ENCODE measurements around the gene CDH2.

The CDH2 gene

DNA sequence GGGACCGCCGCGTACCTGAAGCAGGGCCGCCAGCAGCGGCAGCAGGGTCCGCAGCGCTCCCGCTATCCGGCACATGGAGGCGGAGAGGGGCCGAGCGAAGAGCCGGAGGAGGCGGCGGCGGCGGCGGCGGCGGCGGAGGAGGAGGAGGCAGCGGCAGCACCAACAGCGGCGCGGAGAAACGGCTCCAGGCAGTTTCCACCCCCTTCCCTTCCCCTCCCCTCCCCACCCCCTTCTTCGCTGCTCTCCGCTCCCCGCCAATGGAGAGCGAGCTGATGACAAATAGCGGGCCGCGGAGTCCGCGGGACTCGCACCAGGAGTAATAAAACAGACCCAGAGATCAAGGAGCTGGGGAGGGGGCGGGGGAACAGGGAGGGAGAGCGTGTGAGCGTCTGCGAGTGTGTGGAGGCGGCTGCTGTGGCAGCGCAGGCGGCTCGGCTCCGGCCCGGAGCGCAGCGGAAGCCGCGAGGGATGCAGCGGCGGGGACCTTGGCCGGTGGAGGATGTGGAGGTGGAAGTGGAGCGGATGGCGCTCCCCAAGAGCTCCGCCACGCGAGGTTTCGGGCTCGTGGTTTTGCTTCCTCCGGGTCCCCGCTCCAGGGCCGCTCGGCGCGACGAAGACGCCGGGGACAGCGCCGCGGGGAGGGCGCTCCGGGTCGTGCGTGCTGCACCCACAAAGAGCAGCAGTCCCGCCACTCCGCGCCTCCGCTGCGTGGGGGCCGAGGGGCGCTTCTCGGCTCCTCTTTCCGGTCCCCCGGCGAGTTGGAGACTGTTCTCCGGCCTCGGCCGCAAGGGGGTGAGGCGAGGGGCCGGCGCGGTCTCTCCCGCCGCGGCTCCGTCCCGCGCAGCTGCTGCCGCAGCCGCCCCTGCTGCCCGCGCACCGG is at the start of gene CDH2:
Gene CDH2 (minus strand): TSS at position 183 of the 880 bp plus-strand sequence. CDS start 108 bp downstream, at position 75.
- DNase-seq (ENCODE audit: low read depth in 2 of 2) = no peak

DNA sequence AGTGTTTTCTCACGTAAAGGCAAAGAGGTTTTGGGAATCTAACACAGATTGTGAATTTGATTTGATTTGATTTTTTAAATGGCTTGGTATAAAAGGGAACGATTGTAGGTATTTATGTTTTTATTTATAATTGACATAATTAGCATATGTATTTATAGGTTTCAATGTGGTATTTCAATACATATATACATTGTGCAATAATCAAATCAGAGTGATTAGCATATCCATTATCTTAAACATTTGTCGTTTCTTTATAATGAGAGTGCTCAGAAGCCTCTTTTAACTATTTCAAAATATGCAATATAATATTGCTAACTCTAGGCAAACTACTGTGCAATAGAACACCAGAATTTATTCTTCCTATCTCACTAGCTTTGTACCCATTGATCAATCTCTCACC is 35.1 kb upstream of the CDH2 start:
- DNase-seq (ENCODE audit: low read depth in 2 of 2) = no peak

- DNase-seq (ENCODE audit: low read depth in 2 of 2) = no peak
Measured at GRCh38 chr18:28208712-28209265, 31.9 kb upstream of the CDH2 start.

DNA sequence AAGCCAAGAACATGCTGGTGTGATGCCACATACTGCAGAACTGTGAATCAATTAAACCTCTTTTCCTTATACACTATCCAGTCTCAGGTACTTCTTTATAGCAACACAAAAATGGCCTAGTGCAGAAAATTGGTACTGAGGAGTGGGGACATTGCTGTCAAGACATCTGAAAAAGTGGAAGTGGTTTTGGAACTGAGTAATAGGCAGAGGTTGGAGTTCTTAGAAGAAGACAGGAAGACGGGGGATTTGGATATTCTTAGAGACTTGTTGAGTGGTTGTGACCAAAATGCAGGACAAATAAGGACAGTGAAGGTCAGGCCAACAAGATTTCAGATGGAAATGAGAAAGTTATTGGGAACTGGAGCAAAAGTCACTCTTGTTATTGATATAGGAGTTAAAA is 31.3 kb upstream of the CDH2 start:
- no peak for DNase-seq (ENCODE audit: low read depth in 2 of 2)

GRCh38 chr18:28204154-28204553 is 27.2 kb upstream of the CDH2 start:
- no peak for DNase-seq (ENCODE audit: low read depth in 2 of 2)

DNA sequence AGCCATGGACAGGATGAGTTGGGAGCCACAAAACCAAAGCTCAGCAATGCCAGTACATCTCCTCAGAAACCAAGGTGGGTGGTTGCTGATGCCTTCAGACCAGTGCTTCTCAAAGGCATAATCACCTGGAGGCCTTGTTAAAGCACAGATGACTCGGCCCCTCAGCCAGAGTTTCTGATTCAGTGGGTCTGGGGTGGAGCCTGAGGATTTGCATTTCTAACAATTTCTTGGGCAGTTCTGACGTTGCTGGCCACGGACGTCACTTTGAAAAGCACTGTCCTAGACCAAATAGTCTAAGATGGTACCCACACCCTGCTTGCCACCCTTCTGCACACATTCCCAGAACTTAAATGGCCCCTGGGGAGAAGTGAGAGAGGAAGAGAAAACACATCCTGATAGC is 24.1 kb upstream of the CDH2 start:
- no peak for DNase-seq (ENCODE audit: low read depth in 2 of 2)

GRCh38 chr18:28198620-28199019 is 21.7 kb upstream of the CDH2 start:
- no peak for DNase-seq (ENCODE audit: low read depth in 2 of 2)

DNA sequence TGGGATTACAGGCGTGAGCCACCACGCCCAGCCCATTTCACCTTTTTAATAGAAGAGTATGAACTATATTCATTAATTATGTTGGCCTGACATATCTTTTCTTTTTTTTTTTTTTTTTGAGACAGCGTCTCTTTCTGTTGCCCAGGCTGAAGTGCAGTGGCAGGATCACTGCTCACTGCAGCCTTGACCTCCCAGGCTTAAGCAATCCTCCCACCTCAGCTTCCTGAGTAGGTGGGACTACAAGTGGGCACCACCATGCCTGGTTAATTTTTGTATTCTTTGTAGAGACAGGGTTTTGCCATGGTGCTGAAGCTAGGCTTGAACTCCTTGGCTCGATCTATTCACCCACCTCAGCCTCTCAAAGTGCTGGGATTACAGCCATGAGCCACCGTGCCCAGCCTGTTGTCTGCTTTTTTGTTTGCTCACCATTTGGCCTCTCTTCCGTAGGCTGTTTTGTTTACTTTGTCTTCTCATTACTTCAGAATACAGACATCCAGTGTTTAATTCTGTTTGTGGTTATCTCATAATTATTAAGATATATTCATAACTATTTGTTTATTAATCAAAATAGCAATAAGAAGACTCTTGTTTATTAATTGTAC is 16.3 kb upstream of the CDH2 start:
- no peak for DNase-seq (ENCODE audit: low read depth in 2 of 2)

DNA sequence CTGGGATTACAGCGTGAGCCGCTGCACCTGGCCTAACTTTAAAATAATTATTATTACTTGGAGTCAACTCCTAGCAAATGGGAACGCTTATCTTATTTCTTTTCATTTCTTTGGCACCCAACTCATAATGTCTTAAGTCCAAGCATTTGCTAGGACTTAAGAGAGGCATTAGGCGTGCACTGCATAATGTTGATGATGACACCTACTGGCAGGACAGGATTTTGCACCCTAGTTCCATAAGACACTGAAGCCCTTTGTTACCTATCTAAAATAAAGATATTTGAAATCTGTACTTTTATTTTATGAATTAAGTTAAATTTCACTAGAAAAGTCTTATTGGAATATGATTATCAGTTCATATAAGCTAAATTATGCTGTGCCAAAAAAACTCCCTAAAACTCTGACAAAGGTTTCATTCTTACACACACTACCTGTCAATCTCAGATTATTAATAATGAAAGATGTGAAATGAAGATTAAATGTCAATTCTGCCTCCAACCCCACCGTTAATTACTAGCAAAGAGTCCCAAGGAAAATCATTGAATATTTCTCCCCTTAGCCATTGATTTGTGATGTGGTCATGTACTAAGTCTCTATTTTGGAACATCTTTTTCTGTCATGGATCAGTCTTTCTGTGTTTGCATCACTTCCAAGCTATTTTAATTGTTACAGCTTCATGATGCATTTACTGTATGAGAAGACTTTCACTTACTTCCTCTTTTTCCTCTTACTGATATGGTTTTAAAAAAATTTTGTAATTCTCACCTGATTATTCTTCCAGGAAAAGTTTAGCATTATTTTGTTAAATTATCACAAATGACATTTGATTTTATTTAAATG is 12.7 kb upstream of the CDH2 start:
- no peak for DNase-seq (ENCODE audit: low read depth in 2 of 2)

GRCh38 chr18:28185121-28185520 is 8.2 kb upstream of the CDH2 start:
- DNase-seq (ENCODE audit: low read depth in 2 of 2) = no peak

GRCh38 chr18:28183418-28184078 is 6.6 kb upstream of the CDH2 start:
- DNase-seq (ENCODE audit: low read depth in 2 of 2) = no peak

DNA sequence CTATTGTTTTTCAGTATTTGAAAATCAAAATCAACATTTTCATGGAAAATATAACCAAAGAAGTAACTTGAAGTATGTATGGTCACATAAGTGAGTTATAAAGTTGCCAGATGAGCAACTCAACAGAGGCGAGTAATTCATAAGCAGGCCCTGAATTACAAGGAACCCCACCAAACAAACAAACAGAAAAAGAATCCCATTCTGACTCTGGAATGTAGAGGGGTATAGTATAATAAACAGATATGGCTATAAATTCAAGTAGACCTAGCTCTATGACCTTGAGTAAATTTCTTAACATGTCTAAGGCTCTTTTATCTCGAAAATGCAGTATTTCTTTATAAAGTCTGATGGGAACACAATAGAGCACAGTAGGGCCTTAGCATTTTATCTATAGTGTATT is 4.7 kb upstream of the CDH2 start:
- DNase-seq (ENCODE audit: low read depth in 2 of 2) = no peak

GRCh38 chr18:28178720-28179119 is 1.8 kb upstream of the CDH2 start:
- DNase-seq (ENCODE audit: low read depth in 2 of 2) = no peak

GRCh38 chr18:28177828-28178635 is 1.1 kb upstream of the CDH2 start:
- DNase-seq (ENCODE audit: low read depth in 2 of 2) = no peak

- no peak for DNase-seq (ENCODE audit: low read depth in 2 of 2)
Measured at GRCh38 chr18:28176698-28176947, 307 bp downstream of the CDH2 start.

DNA sequence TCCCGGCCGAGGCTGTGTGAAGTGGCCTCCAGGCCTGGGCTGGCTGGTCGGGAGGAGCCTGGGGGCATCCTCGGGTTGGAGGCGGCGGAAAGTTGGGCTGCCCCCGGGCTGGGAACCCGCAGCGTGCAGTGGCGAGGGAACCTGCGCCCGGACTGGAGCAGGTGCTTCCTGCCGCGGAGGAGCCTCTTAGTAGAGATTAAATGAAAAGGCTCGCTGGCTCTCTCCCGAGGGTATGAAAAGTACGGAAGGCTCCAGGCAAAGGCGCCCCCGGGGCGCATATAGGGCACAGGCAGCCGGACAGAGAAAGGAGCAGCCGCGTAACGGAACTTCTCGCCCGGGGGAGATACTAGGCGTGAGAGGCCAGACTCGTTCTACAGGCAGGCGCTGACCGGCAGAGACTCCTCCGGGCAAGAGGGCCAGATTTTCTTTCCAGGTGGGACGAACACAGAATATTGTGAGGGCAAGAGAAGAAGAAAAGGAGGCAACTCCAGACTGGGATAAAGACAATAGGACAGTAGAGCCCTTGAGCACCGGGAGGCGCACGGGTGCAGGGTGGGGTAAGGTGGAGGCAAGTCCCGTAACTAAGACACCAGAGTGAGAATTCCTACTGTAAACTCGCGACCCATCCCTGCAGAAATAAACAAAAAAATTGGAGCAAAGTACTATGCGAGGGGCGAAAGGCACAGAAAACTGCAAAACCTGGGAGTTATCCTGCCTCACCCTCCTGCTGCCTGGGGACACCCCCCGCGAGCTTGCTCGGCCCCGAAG is 816 bp downstream of the CDH2 start:
- no peak for DNase-seq (ENCODE audit: low read depth in 2 of 2)

- no peak for DNase-seq (ENCODE audit: low read depth in 2 of 2)
Measured at GRCh38 chr18:28175150-28175929, 1.6 kb downstream of the CDH2 start.

- no peak for DNase-seq (ENCODE audit: low read depth in 2 of 2)
Measured at GRCh38 chr18:28174181-28174905, 2.6 kb downstream of the CDH2 start.

DNA sequence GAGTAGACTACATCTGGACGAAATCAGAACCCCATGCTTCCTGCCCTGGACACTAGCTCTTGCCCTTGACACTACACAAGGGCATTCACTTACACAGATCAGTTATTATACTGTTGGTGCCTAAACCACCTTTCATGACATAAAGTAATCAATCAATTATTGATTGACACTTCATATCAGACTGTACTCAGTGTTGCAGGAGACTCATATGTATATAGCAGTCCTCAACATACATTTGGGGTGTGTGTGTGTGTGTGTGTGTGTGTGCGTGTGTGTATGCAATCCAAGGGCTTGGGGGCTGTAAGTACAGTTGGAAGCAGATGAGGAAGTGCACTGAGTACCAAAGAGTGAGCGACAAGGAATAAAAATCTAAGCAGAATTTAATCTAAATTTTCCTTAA is 5.1 kb downstream of the CDH2 start:
- no peak for DNase-seq (ENCODE audit: low read depth in 2 of 2)
